Keratinocyte (primary cell): ENCODE measurements around the gene SSR1. TPM values are rescaled to one million over a fixed set of nuclear protein-coding genes. Genes with fewer than 3 reads are reported as not detected.

Experiments
- DNase-seq: peaks from one replicate; pipeline ENCODE4 v3.0.0-alpha.2; 2011; ENCODE audit warnings: low read depth, missing footprints, low spot score
- FAIRE-seq: peaks from 2 replicates; lab custom pipeline; 2011; peaks lifted over from hg19 to GRCh38; lab: Jason Lieb, UNC
- H2AFZ ChIP-seq: 2 replicates; pipeline ENCODE4 v1.6.0; 2012; ENCODE audit warnings: low read length, control low read depth, inconsistent platforms; ENCODE audit not compliant: control insufficient read depth
- H3K27ac ChIP-seq: 2 replicates; pipeline ENCODE4 v1.5.1; 2011; ENCODE audit warnings: low read length; ENCODE audit not compliant: control insufficient read depth, insufficient read depth
- H3K27me3 ChIP-seq: 3 replicates; pipeline ENCODE4 v1.6.0; 2011; ENCODE audit warnings: low read length; ENCODE audit not compliant: control insufficient read depth, insufficient read depth; ENCODE audit errors: extremely low read depth
- H3K36me3 ChIP-seq, 2 experiments: 2 replicates in 1 of 2; 3 replicates in 1 of 2; pipeline ENCODE4 v1.5.1; 2011; ENCODE audit warnings: low read length in 2 of 2, mild to moderate bottlenecking in 1 of 2; ENCODE audit not compliant: control insufficient read depth in 2 of 2, insufficient read depth in 2 of 2; ENCODE audit errors: extremely low read depth in 1 of 2
- H3K4me1 ChIP-seq: 3 replicates; pipeline ENCODE4 v1.5.1; 2011; ENCODE audit warnings: low read length; ENCODE audit not compliant: control insufficient read depth, insufficient read depth; ENCODE audit errors: extremely low read depth
- H3K4me2 ChIP-seq: 3 replicates; pipeline ENCODE4 v1.6.0; 2011; ENCODE audit warnings: low read depth, low read length; ENCODE audit not compliant: control insufficient read depth, insufficient read depth; ENCODE audit errors: extremely low read depth
- H3K4me3 ChIP-seq, 3 experiments: fragments of 200-600 bp in 1 of 3; sonication (generic) in 1 of 3; 2 replicates in 2 of 3; 3 replicates in 1 of 3; pipeline ENCODE4 v1.5.1; 2011 to 2016; ENCODE audit warnings: low read length in 3 of 3, mild to moderate bottlenecking in 3 of 3, control low read depth in 2 of 3, inconsistent platforms in 1 of 3, low read depth in 1 of 3, mixed read lengths in 1 of 3, mixed run types in 1 of 3, moderate library complexity in 1 of 3; ENCODE audit not compliant: control insufficient read depth in 2 of 3, insufficient read depth in 2 of 3; ENCODE audit errors: extremely low read depth in 1 of 3
- H3K79me2 ChIP-seq: 2 replicates; pipeline ENCODE4 v1.6.0; 2012; ENCODE audit warnings: low read length; ENCODE audit not compliant: control insufficient read depth, insufficient read depth
- H3K9ac ChIP-seq: 3 replicates; pipeline ENCODE4 v1.6.0; 2011; ENCODE audit warnings: low read length; ENCODE audit not compliant: control insufficient read depth, insufficient read depth; ENCODE audit errors: extremely low read depth
- H3K9me1 ChIP-seq: 3 replicates; pipeline ENCODE4 v1.6.0; 2011; ENCODE audit warnings: low read length; ENCODE audit not compliant: control insufficient read depth, insufficient read depth; ENCODE audit errors: extremely low read depth
- H3K9me3 ChIP-seq: 2 replicates; pipeline ENCODE4 v1.5.1; 2012; ENCODE audit warnings: low read depth, low read length; ENCODE audit not compliant: control insufficient read depth
- H4K20me1 ChIP-seq: 3 replicates; pipeline ENCODE4 v1.6.0; 2011; ENCODE audit warnings: low read length; ENCODE audit not compliant: control insufficient read depth, insufficient read depth; ENCODE audit errors: extremely low read depth
- CTCF ChIP-seq, 3 experiments: IDR thresholded peaks in 1 of 3; conservative IDR thresholded peaks in 1 of 3; optimal IDR thresholded peaks in 1 of 3; 2 replicates in 2 of 3; 3 replicates in 1 of 3; pipeline versions ENCODE3 to v1.5.1; 2011; ENCODE audit warnings: low read length in 3 of 3, mild to moderate bottlenecking in 3 of 3, moderate library complexity in 2 of 3, control low read depth in 1 of 3, inconsistent platforms in 1 of 3; ENCODE audit not compliant: insufficient read depth in 2 of 3; ENCODE audit errors: extremely low read depth in 1 of 3
- EZH2 ChIP-seq: IDR thresholded peaks from one replicate; pipeline ENCODE4 v1.6.1; 2012; ENCODE audit warnings: inconsistent platforms, mild to moderate bottlenecking, low read length, moderate library complexity
- dilution Hi-C: fragments of 300-500 bp; cut with MboI; formaldehyde crosslinking; loops from one replicate; pipeline ENCODE4 v1.7.0; 2020; ENCODE audit warnings: low sequenced_read_pairs; ENCODE audit not compliant: extremely low pct_ligation_motif_present
- polyA plus RNA-seq, 5 experiments: library from polyadenylated mRNA; depleted of rRNA in 3 of 5; stranded (reverse) in 3 of 5; stranded (forward) in 1 of 5; unstranded in 1 of 5; fragments of >200 nt; gene quantifications; 1 replicate in 1 of 5; 2 replicates in 3 of 5; 3 replicates in 1 of 5; pipeline versions ENCODE4 v1.2.1 to v1.2.3, GENCODE V29; 2011 to 2012; ENCODE audit warnings: missing spikeins in 2 of 5, low read depth in 1 of 5, low replicate concordance in 1 of 5

SSR1 gene
- polyA plus RNA-seq, 1 donor (not counting 4 experiments of a cell fraction or from before 2014, with no cell fraction given): 188 TPM

- Histone ChIP-seq H2AFZ (no peak overlapping the region), H3K27ac (no peak overlapping the region), H3K4me2 (no peak overlapping the region), H3K27me3 (no peaks in the 10 kb centered on the region), H3K36me3 (no peaks in the 10 kb centered on the region), H3K9me1 (no peaks in the 10 kb centered on the region), H4K20me1 (no peaks in the 10 kb centered on the region), H3K4me3 (no peak overlapping the region), H3K9me3 (no peaks in the 10 kb centered on the region), H3K9ac (no peak overlapping the region), H3K79me2 (peaks cover 5% of the 10 kb centered on the region), H3K4me1 (peaks cover 6% of the 10 kb centered on the region)
- DNase-seq: no peak
- dilution Hi-C loops: no loop called here
- TF ChIP-seq CTCF (optimal IDR thresholded peaks at IDR 0.05 in 1 of 3, IDR thresholded peaks at IDR 0.05 in 1 of 3, conservative IDR thresholded peaks at IDR 0.05 in 1 of 3; ENCODE audit: extremely low read depth in 1 of 3, insufficient read depth in 2 of 3, low read length in 3 of 3) (no peak), EZH2 (no peak)
- no peak for FAIRE-seq
Measured at GRCh38 chr6:7317538-7317937, 4.5 kb upstream of the SSR1 start.

GRCh38 chr6:7316658-7317533 lies 3.9 kb upstream of the SSR1 start:
- no peak for FAIRE-seq
- H3K9ac ChIP-seq: no peak overlapping the region
- H3K4me2 ChIP-seq: no peak overlapping the region
- no peak overlapping the region for H3K27ac ChIP-seq
- H3K27me3 ChIP-seq: no peaks in the 10 kb centered on the region
- H3K36me3 ChIP-seq: peaks cover 0 to 1% of the 10 kb centered on the region in 2 experiments
- no peak for TF ChIP-seq CTCF (optimal IDR thresholded peaks at IDR 0.05 in 1 of 3, IDR thresholded peaks at IDR 0.05 in 1 of 3, conservative IDR thresholded peaks at IDR 0.05 in 1 of 3; ENCODE audit: extremely low read depth in 1 of 3, insufficient read depth in 2 of 3, low read length in 3 of 3)
- TF ChIP-seq EZH2: no peak
- dilution Hi-C loops: no loop called here
- peaks cover 11% of the 10 kb centered on the region for H3K79me2 ChIP-seq
- no peak overlapping the region for H3K4me3 ChIP-seq
- H3K9me1 ChIP-seq: no peaks in the 10 kb centered on the region
- H3K9me3 ChIP-seq: no peaks in the 10 kb centered on the region
- no peak overlapping the region for H2AFZ ChIP-seq
- peaks cover 6% of the 10 kb centered on the region for H3K4me1 ChIP-seq
- no peaks in the 10 kb centered on the region for H4K20me1 ChIP-seq
- DNase-seq: no peak
